Fibroblast of lung (primary cell): ENCODE data around the gene LSM11. TPM values are rescaled to one million over a fixed set of nuclear protein-coding genes. Genes with fewer than 3 reads are reported as not detected.

Experiments used
- DNase-seq, 2 donors: peaks; one replicate each; pipeline versions ENCODE4 v3.0.0 to v3.0.0-alpha.2; 2010; ENCODE audit warnings: low read depth in 2 of 2
- H2AFZ ChIP-seq: 2 replicates; pipeline ENCODE4 v1.5.1; 2012; ENCODE audit warnings: low read length, control low read depth, inconsistent platforms
- H3K27ac ChIP-seq: 2 replicates; pipeline ENCODE4 v1.5.1; 2011; ENCODE audit warnings: low read length, control low read depth; ENCODE audit not compliant: insufficient read depth
- H3K27me3 ChIP-seq: 2 replicates; pipeline ENCODE4 v1.5.1; 2011; ENCODE audit warnings: mild to moderate bottlenecking, low read length; ENCODE audit not compliant: control insufficient read depth, insufficient read depth
- H3K36me3 ChIP-seq: 2 replicates; pipeline ENCODE4 v1.5.1; 2011; ENCODE audit warnings: low read length; ENCODE audit not compliant: control insufficient read depth, insufficient read depth
- H3K4me1 ChIP-seq: 2 replicates; pipeline ENCODE4 v1.5.1; 2011; ENCODE audit warnings: low read length; ENCODE audit not compliant: control insufficient read depth, insufficient read depth; ENCODE audit errors: extremely low read depth
- H3K4me2 ChIP-seq: 2 replicates; pipeline ENCODE4 v1.5.1; 2011; ENCODE audit warnings: low read length, control low read depth; ENCODE audit not compliant: insufficient read depth; ENCODE audit errors: extremely low read depth
- H3K4me3 ChIP-seq, 4 experiments: fragments of 200-600 bp in 1 of 4; sonication (generic) in 1 of 4; replicated peaks in 1 of 4; 2 replicates each; pipeline ENCODE4 v1.5.1; 2011 to 2016; ENCODE audit warnings: low read length in 4 of 4, low read depth in 3 of 4, mild to moderate bottlenecking in 3 of 4, control low read depth in 2 of 4, inconsistent platforms in 1 of 4, mixed read lengths in 1 of 4; ENCODE audit not compliant: insufficient read depth in 1 of 4; ENCODE audit errors: control extremely low read depth in 1 of 4
- H3K79me2 ChIP-seq: 2 replicates; pipeline ENCODE4 v1.5.1; 2012; ENCODE audit warnings: mild to moderate bottlenecking, low read length, inconsistent platforms; ENCODE audit not compliant: control insufficient read depth, insufficient read depth
- H3K9ac ChIP-seq: 2 replicates; pipeline ENCODE4 v1.5.1; 2011; ENCODE audit warnings: mild to moderate bottlenecking, low read length, control low read depth; ENCODE audit not compliant: insufficient read depth
- H3K9me3 ChIP-seq: 2 replicates; pipeline ENCODE4 v1.5.1; 2012; ENCODE audit warnings: low read depth, low read length; ENCODE audit not compliant: control insufficient read depth, insufficient read depth
- H4K20me1 ChIP-seq: 2 replicates; pipeline ENCODE4 v1.5.1; 2011; ENCODE audit warnings: low read length; ENCODE audit not compliant: control insufficient read depth, insufficient read depth; ENCODE audit errors: extremely low read depth
- CTCF ChIP-seq, 2 donors: IDR thresholded peaks in 1 of 2; conservative IDR thresholded peaks in 1 of 2; 1 replicate in 1 of 2; 2 replicates in 1 of 2; pipeline ENCODE4 v1.5.1; 2011 to 2012; ENCODE audit warnings: low read length in 2 of 2, control low read depth in 1 of 2, inconsistent platforms in 1 of 2, low read depth in 1 of 2, mild to moderate bottlenecking in 1 of 2
- EZH2 ChIP-seq: IDR thresholded peaks from 2 replicates; pipeline ENCODE4 v1.5.1; 2012; ENCODE audit warnings: low read length, control low read depth, mild to moderate bottlenecking; ENCODE audit errors: missing control alignments
- polyA plus RNA-seq, 2 donors: library from polyadenylated mRNA; depleted of rRNA in 1 of 2; stranded (reverse) in 1 of 2; unstranded in 1 of 2; fragments of >200 nt; gene quantifications; 2 replicates each; pipeline ENCODE4 v1.2.1, GENCODE V29; 2011 to 2012; ENCODE audit warnings: missing spikeins in 1 of 2
- total RNA-seq: library from RNA; depleted of rRNA; stranded (reverse); fragments of >200 nt; gene quantifications from 2 replicates; pipeline ENCODE4 v1.2.1, GENCODE V29; 2014

The LSM11 gene
- total and polyA plus RNA-seq, 2 donors (not counting 1 experiment from before 2014, with no cell fraction given) = 2.1 to 2.5 TPM

GRCh38 chr5:157729858-157730257 is 13.7 kb upstream of the LSM11 start:
- no peaks in the 10 kb centered on the region for H3K4me1 ChIP-seq
- no peaks in the 10 kb centered on the region for H4K20me1 ChIP-seq
- DNase-seq = no peak
- H3K9ac ChIP-seq = no peak overlapping the region
- H3K9me3 ChIP-seq = no peaks in the 10 kb centered on the region
- no peaks in the 10 kb centered on the region for H3K79me2 ChIP-seq
- TF ChIP-seq CTCF (conservative IDR thresholded peaks at IDR 0.05 in 1 of 2, IDR thresholded peaks at IDR 0.05 in 1 of 2; ENCODE audit: low read depth in 1 of 2, low read length in 2 of 2) (no peak), EZH2 (no peak)
- no peak overlapping the region for H3K4me2 ChIP-seq
- H3K36me3 ChIP-seq = no peaks in the 10 kb centered on the region
- H3K4me3 ChIP-seq = no peak overlapping the region
- no peak overlapping the region for H2AFZ ChIP-seq
- no peaks in the 10 kb centered on the region for H3K27me3 ChIP-seq
- H3K27ac ChIP-seq = no peak overlapping the region

- H3K4me3 ChIP-seq = peak overlapping the region; percentile 53 to 95 (median 86)
- H3K27me3 ChIP-seq = no peaks in the 10 kb centered on the region
- H4K20me1 ChIP-seq = no peaks in the 10 kb centered on the region
- no peaks in the 10 kb centered on the region for H3K4me1 ChIP-seq
- H2AFZ ChIP-seq = peak overlapping the region; percentile 97
- H3K4me2 ChIP-seq = peak overlapping the region; percentile 60
- TF ChIP-seq EZH2 (no peak), CTCF (conservative IDR thresholded peaks at IDR 0.05 in 1 of 2, IDR thresholded peaks at IDR 0.05 in 1 of 2; ENCODE audit: low read depth in 1 of 2, low read length in 2 of 2) (no peak)
- peak overlapping the region; percentile 93 for H3K27ac ChIP-seq
- DNase-seq = no peak
- H3K9me3 ChIP-seq = no peaks in the 10 kb centered on the region
- no peaks in the 10 kb centered on the region for H3K36me3 ChIP-seq
- peak overlapping the region; percentile 82 for H3K9ac ChIP-seq
- H3K79me2 ChIP-seq = no peaks in the 10 kb centered on the region
Observed at GRCh38 chr5:157730900-157731271, 12.6 kb upstream of the LSM11 start.

GRCh38 chr5:157731272-157732129 is 12.0 kb upstream of the LSM11 start, which contains the start of gene THG1L:
Gene THG1L (plus strand): TSS chr5:157731420. CDS start chr5:157731441, 21 bp downstream.
- H3K4me3 ChIP-seq = peak within 1 kb of the TSS; percentile 53 to 95 (median 86)
- peak; percentile 98 for DNase-seq
- H3K4me1 ChIP-seq = no peaks in the 10 kb centered on the region
- no peaks in the 10 kb centered on the region for H3K79me2 ChIP-seq
- H3K9ac ChIP-seq = peak within 1 kb of the TSS; percentile 82
- peak within 1 kb of the TSS; percentile 97 for H2AFZ ChIP-seq
- no peak for TF ChIP-seq CTCF (conservative IDR thresholded peaks at IDR 0.05 in 1 of 2, IDR thresholded peaks at IDR 0.05 in 1 of 2; ENCODE audit: low read depth in 1 of 2, low read length in 2 of 2)
- no peak for TF ChIP-seq EZH2
- peak within 1 kb of the TSS; percentile 92 for H3K4me2 ChIP-seq
- H4K20me1 ChIP-seq = no peaks in the 10 kb centered on the region
- H3K27ac ChIP-seq = peak within 1 kb of the TSS; percentile 93
- H3K27me3 ChIP-seq = no peaks in the 10 kb centered on the region
- no peaks in the 10 kb centered on the region for H3K9me3 ChIP-seq
- H3K36me3 ChIP-seq = no peaks in the 10 kb centered on the region
